Measurements from ENCODE around the gene CCDC83.

GRCh38 chr11:85831050-85831449 is 24.1 kb upstream of the CCDC83 start:
- no peak for TF ChIP-seq CTCF (IDR thresholded peaks at IDR 0.05)
- TF ChIP-seq POLR2A (IDR thresholded peaks at IDR 0.05), result no peak

Measured in heart left ventricle (tissue), 13 donors.